Measurements from ENCODE around the gene SF1.
A peak's percentile ranks its signal among the peaks of the same experiment; 100 is the strongest.

Gene SF1

DNA sequence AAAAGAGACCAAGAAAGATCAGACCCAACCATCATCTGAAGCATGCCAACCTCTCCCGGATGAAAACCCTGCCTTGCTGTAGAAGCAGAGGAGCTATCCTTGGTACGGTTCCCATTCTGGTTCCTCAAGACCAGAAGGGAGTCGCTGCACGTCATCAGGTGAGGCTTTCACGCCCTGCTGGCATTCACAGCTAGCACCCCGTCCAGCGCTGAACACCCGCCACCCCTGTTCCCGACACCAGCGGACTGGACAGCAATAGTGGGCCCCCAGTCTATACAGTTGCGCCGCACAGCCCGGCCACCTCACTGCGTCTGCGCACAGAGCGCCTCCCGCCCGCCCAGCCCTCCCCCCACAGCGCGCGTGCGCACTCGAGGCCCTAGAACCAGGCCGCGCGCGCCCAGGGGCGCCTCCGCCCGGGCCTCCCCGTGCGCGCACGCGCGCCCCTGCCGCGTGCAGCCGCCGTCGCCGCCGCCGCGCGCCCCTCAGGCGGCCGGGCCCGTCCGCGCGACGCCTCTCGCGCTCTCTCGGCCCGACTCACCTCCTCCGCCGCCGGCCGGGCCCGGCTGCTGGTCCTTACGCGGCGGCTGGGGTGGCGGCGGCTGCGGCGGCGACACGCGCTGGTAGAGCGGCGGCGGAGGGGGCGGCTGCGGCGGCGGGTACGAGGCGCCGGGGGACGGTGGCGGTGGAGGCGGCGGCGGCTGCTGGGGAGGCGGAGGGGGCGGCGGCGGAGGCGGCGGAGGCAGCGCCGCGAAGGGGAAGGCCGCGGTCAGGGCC lies 706 bp downstream of the SF1 start:
- peak; percentile 47 for DNase-seq (ENCODE audit: low read depth, low spot score)

DNA sequence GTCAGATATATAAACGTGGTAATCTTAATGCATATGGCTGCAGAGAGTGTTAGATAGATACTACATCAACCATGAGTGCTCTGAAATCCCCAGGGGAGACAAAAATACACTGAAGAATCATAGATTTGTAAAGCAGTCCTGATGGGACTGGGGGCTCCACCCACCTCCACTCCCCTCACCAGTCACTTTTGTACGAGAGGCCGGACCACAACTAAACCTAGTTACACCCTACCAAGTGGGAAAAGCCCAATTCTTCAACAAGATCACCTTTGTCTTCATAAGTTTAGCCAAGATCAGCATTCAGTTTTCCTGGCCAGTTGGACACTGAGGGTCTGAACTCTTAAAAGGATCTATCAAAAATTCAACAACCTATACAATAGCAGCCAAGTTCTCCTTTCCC lies 1.5 kb downstream of the SF1 start:
- DNase-seq (ENCODE audit: low read depth, low spot score), result no peak

DNA sequence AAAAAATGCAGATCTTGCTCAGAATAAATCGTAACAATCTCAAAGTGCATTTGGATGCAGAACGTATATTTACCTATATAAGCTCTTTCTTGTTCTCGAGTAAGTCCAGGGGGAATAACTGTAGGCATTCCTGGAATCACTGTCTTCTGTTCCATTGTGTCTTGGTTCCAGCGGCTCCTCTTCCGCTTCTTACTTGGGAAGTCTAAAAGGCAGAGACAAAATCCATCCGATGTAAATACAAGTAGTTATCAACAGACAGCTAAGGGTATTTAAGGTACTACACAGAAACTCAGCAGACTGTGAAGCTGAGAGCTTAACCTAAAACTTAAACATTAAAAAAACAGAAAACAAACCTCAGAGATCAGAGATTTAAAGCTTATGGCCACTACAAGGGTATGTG lies 1.9 kb downstream of the SF1 start:
- DNase-seq (ENCODE audit: low read depth, low spot score), result no peak

DNA sequence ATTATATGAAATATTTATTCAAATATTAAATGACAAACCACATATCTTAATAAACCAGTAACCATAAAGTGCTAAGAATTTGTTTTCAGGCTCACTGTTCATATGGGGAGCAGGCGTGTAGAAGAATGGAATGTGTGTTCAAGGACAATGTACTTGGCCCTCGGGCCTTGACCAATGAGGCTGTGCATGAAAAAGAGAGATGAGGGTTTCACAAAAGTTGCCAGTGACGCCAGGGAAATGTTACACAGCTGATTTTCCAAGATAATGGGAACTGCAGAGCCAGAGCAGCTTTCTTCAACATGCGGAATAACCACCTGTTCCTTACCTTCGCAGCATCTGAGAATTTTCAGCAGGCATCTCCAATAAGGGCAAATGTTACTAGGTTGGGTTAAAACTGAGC lies 4.2 kb downstream of the SF1 start:
- DNase-seq (ENCODE audit: low read depth, low spot score), result no peak

DNA sequence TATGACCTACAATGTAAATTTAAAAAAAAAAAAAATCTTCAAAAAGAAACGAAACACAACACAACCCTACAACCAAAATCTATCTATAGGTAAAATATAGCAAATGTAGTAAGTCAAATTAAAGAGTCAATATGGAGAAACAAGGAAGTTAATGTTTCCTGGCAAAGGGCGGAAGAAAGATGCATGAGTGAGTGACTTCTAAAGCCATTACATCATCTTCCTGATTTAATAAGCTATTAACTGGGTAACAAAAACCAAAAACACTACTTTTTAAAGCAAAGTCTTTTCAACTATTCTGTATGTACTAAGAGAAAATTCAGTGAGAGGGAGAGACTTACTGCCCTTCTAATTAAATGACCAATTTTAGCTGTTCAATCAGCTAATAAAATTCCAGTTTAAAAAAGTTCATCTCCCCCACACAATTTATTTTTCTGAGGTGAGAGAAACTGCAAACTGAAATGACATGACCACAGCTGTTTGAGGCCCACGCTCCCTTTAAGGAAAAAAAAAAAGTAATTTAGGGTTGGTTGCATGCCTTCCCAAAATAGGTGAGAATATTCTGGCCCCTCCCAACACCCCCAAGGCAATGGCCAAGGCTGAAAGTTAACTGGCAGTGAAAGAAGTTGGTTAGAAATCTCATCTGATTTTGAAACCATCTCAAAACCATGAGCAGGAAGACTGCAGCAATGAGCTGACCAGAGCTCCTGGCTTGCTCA lies 5.9 kb downstream of the SF1 start:
- no peak for DNase-seq (ENCODE audit: low read depth, low spot score)

DNA sequence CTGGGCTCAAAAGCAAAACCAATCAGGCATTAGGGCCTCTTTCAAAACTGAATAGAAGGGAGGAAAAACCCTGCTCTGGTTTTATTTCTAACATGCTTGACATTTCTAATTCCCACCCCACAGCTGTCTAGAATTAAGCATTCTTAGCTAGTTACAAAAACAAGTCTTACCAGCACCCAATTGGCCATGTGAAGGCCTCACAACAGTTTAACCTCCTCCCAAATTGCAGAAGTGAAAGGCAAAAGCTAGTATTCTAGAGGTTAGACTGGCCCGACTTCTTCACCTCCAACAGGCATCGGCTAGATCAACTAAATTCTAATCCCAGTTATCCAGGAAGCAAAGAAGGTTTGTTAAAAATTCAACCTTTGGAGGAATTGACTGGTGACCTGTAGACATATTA lies 6.5 kb downstream of the SF1 start:
- DNase-seq (ENCODE audit: low read depth, low spot score), result no peak

DNA sequence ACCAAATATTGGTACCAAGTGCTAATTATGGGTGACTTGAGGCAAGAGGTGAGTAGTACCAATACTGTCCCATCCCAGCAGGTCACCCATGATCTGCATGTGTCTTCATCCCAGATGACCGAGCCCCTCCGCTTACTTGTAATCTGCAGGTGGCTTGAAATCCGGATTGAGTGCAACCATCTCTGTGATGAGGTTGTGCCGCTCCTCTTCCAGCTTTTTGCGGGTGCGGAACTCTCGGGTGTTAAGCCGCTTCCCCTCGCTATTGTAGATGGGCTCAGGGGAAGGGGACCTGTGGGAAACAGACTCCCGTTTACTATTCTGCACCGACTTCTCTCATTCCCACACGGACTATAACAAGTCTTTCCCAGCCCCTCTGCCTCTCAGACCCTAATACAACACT lies 8.2 kb downstream of the SF1 start:
- no peak for DNase-seq (ENCODE audit: low read depth, low spot score)

DNA sequence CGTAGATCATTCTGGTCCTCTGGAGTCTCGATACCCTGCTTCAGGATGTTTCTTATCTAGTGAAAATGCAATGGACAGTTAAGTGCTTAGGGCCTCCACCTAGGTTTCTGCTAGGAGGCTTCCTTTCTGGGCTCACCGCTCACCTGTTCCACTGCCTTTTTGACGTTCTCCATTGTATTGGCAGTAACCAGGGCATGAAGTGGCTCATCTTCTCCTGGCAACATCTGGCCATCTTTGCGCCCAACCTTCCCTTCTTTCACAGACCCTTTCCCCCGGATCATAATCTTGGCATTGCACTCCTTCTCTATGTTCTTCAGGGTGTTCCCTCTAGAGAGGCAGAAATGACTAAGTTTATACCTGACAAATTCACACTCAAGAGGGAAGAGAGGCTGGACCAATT lies 9.1 kb downstream of the SF1 start:
- DNase-seq (ENCODE audit: low read depth, low spot score), result no peak

DNA sequence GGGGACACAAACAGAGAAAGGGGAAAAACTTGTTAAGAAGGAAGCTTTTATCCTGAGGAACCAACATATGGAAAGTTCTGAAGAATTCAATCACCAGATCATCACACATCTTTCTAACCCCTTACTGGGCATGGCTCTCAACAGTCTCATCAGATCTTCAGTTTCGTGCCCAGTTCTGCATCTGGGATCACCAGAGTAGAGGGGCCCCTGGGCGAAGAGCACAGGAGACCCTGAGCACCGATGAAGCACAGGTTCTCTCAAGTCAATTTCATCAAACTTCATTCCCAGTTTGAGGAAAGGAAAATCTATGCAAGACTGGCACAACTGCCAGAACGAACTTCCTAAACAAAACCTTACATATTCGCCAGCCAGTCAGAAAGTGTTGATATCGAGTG lies 10.0 kb downstream of the SF1 start:
- no peak for DNase-seq (ENCODE audit: low read depth, low spot score)

DNA sequence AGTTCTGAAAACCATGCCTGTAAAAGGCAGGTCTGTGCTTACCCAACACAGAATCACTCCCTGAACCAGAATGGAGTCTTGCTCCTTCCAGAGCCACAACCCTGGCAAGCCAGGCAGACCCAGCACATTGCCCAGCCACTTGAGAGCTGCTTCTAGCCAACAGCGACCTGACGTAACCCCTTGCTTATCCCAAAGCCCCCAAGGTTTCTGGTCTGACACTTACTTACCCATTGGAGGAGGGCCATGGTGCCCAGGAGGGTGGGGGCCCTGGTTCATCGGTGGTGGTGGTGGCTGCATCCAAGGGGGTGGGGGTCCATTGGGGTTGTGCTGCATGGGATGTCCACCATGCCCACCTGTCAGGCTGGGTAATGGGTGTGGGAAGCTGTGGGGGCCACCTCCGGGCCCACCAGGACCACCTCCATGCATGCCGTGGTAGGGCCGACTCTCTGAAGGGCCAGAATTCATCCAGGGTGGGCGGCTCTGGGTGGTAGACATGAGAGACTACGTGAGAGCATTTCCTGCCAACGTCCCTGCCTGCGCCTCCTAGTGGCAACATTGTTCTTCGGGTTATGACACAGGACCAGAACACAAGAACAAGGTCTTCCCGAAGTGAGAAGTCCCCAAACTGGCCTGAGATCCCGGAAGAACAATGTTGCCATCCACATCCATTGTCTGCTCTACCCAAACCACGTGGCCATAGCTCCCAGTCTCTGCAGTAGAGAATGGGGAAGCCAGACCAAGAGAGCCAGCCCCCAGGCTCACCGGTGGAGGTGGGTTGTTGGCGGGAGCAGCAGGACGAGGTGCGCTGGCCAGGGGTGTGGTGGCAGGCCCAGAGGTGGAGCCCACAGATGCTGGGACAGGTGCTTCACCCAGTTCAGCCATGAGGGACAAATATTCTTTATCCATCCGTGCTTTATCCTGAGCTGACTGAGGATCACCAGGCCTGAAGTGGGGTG lies 10.7 kb downstream of the SF1 start:
- DNase-seq (ENCODE audit: low read depth, low spot score), result peak; percentile 70

DNA sequence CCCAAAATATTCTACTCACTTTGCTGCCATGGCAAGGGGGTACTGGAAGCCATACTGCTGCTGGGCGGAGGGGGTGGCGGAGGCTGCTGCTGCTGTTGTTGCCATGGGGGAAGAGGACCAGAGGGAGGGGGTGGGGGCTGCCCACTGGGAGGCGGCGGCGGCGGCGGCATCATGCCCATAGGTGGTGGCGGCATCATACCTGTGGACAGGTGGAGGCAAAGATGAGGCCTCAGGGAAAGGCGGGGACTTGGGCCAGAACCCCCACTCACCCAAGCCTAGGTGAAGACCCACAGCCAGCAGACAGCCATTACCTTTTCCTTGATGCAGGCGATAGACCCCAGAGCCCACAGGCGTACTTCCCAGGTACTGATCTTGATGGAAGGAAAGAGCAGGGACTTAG lies 11.5 kb downstream of the SF1 start:
- no peak for DNase-seq (ENCODE audit: low read depth, low spot score)

DNA sequence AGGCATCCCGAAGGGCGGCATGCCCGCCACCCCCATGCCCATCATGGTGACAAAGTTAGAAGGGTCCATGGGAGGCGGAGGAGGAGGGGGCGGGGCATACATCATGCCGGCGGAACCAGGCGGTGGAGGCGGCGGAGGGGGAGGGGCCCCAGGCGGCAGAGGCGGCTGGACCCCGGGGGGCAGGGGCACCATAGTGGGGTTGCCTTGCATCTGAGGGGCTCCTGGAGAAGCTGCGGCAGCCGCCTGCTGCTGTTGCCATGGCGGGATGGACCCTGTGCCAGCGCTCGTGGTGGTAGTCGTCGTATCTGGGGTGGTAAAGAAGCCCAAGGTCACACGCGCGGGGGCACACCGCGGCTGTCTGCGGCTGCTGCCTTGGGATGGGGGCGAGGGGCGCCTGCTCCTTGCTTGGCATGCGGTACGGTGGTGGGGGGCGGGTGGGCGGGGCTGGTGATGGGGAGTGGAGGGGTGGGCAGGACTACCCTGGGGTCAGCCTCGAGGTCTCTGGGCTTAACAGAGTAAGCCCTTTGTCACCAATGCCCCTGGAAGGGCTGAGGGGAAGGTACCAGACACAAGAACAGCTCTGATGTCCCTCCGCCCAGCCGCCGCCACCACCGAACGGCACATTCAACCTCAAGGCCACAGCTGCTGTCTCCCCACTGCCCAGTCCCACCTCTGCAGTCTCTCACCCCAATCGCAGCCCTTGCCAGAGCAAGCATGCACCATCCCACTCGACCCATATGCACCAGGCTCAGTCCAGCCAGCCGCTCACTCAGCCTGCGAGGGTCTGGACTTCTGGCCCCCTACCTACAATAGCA lies 12.3 kb downstream of the SF1 start:
- DNase-seq (ENCODE audit: low read depth, low spot score), result no peak

DNA sequence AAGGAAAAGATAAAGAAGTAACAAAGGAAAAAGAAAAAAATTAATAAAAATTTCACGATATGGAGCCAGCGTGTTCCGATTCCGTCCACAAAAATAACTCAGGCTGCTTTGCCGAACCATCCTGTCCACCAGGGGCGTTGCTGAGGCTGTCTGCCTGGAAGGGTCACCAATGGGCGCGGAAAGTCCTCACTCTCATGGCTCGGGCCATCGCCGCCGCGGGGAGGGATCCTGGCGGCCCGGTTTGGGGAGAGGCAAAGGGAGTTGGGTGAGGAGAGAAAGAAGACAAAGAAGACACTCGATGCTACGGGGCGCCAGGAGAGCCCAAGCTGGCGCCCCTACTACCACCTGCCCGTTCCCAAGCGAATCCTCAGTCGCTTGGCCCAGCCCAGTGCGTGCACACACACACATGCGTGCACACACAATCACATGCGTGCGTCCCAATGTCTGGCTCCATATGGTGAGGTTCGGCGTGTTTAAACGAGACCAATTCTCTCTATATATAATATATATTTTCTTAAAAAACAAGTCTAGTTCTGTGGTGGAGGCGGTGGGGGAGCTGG lies 13.0 kb downstream of the SF1 start:
- DNase-seq (ENCODE audit: low read depth, low spot score), result no peak

DNA sequence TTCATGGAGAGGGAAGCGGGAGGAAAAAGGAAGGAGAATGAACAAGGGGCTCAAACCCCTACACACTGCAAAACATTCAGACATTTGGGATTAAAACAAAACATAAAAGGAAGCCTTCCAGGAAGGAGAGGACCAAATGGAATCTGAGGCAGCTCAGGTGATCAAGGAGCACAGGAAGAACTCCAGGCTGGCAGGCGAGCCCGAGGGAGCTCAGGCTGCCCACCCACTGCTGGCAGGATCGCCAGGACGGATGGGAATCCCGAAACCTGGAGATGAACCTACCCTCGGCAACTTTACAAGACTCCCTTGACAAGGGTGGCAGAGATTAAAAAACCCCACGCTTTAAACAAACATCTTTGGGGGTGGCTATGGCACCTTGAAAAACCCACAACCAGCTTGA lies 13.6 kb downstream of the SF1 start:
- no peak for DNase-seq (ENCODE audit: low read depth, low spot score)

DNA sequence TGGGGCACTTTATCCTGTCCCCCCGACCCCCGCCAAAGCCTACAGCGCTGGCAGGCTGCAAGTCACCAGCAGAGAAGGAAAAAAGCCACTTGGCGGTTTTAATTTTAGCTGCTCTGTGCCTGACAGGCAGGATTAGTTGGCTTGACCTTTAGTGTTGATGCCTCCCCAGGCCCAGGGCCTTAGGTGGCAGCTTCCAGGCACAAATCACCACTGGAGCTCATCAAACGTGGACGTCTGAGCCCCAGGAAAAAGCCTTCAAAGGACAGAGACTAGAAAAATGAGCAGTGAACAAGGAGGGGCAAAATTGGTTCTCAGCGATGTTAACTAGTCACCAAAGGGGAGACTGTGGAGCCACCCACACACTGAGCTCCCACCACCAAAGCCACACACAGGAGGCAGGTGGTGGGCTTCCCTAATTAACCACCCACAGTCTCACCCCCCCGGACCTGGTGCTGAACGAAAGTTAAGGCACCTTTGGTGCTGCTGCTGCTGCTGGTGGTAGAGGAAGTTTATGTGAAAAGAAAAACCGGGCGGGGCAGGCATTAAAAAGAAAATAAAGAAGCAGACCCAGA lies 14.2 kb downstream of the SF1 start:
- peak; percentile 38 for DNase-seq (ENCODE audit: low read depth, low spot score)

DNA sequence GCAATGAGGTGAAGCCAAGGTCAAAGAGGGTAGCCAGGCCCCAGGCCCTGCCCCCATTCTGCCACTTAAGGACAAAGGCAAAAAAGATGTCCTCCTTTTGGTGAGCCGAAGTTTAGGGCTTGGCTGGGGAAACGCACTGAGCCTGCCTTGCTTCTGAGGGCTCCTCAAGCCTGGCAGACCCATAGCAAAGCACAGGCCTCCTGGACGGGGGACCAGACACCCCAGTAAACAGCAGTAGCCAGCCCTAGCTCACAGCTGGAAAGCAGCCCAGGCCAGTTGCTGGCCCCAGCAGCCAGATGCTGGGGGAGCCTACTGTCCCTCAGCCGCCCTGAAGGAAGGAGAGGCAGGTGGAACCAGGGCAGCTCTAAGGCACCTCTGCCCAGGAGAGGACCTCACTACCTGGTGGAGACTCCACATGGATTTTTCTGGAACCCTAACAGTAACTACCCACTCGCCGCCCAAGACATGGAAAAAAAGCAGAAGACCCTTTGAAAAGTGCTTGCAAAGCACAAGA lies 14.8 kb downstream of the SF1 start:
- DNase-seq (ENCODE audit: low read depth, low spot score), result no peak

DNA sequence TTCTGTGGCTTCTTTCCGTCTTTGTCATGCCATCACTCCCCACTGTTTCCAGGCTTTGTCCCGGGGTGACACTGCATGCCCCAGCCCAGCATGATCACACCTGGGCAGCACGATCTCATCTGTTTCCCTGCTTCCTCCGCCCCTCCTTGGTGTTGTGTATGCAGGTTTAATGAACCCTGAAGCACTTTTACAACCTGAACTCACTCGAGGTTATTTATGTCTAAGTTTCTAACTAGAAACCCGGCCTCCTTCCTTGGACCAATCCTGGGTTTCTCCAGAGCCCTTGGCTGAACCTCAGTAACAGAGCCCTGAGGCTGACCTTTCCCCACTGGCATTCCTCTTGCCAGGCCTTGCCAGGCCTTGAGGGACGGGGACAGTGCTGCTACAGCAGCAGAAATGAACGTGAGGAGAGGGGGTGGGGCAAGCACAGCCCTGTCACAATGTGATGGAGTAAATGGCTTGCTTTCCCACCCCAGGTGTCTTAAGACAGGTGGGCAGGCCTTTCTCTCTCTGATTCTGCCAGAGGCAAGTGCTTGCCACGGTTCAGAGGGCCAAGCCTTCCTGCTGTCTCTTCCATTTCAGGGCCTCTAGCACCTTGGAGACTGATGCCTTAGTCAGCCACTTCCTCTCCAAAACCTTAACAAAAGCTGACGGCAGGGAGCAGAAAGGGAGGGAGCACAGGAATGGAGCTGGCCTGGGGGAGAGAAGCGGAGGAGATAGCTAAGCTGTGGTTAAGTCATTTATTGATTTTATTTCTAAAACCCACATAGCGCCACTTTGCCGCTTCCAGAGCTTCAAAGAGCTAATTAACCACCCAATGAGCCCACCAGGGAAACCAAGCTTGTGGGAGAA lies 15.4 kb downstream of the SF1 start:
- DNase-seq (ENCODE audit: low read depth, low spot score), result no peak

DNA sequence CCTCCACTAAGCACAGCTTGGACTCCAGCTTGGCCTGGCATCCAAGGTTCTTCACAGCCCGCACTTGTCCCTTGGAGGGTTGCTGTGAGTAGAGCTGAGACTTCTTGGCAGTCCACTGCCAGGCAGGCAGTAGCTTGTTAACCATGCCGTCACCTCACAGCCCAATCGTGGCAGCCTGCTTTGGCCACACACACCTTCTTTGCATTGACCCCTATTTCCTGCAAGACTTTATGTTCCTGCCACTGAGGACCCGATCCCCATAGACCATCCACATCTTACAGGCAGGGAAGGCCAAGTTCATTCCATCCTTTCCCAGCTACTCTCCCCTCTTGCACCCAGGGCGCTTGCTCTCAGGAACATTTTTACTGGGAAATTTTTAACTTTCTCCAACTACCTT lies 16.1 kb downstream of the SF1 start:
- no peak for DNase-seq (ENCODE audit: low read depth, low spot score)

DNA sequence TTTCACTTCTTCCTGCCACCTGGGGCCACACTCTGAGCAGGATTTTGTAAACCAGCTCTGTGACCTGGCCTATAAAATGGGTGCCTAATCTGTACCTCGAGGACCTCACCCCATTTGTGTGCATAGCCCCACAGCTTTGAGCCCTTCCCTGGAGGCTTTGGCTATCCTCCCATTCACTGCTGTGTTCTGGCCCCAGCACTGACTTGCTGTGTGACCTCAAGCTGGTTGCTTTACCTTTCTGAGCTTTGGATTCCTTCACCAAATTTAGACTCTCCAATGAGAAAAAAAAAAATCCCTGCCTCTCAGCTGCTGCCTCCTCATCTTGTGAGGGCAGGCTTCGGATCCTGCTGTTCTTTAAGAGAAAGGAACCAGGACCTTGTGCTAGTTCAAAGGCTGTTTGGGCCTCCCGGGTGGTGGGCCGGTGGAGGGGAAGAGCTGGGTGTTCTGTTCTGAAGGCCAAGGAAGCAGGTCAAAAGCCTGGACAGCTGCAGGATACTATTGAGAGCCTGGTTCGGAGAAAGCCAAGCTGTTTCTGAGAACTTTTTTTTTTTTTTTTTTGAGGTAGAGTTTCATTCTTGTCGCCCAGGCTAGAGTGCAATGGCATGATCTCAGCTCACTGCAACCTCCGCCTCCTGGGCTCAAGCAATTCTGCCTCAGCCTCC lies 17.5 kb downstream of the SF1 start:
- DNase-seq (ENCODE audit: low read depth, low spot score), result no peak
